ENCODE measurements around the gene SACS. TPM values are rescaled to one million over a fixed set of nuclear protein-coding genes. Genes with fewer than 3 reads are reported as not detected.
A peak's percentile ranks its signal among the peaks of the same experiment; 100 is the strongest.

Gene SACS
- total RNA-seq, 4 donors from 2014 or later = 2.4 to 5.0 (median 3.9) TPM

- H3K4me3 ChIP-seq (ENCODE audit: low read depth, poor library complexity, severe bottlenecking) = no peak overlapping the region
- no peak for DNase-seq (ENCODE audit: low spot score in 2 of 2)
- WGBS, 2 donors = 92 to 94% methylated on average over 6 of the region's 6 CpGs
- intact Hi-C loops (cut with DNase I; ENCODE audit: low total_unique reads) = no loop called here
- TF ChIP-seq CTCF (IDR thresholded peaks at IDR 0.05) (no peak), POLR2A (IDR thresholded peaks at IDR 0.05) (no peak)
Measured at GRCh38 chr13:23383151-23383550, 50.4 kb downstream of the SACS start.

- no peak for TF ChIP-seq CTCF (IDR thresholded peaks at IDR 0.05)
- no peak for TF ChIP-seq POLR2A (IDR thresholded peaks at IDR 0.05)
- no peak for DNase-seq (ENCODE audit: low spot score in 2 of 2)
- intact Hi-C loops (cut with DNase I; ENCODE audit: low total_unique reads) = no loop called here
- WGBS, 2 donors = 35 to 36% methylated on average over 6 of the region's 6 CpGs
- H3K4me3 ChIP-seq (ENCODE audit: low read depth, poor library complexity, severe bottlenecking) = no peak overlapping the region
Measured at GRCh38 chr13:23381866-23382265, 51.6 kb downstream of the SACS start.

GRCh38 chr13:23380534-23380933, 53.0 kb downstream of the SACS start:
- DNase-seq (ENCODE audit: low spot score in 2 of 2) = no peak
- TF ChIP-seq CTCF (IDR thresholded peaks at IDR 0.05) = no peak
- no peak for TF ChIP-seq POLR2A (IDR thresholded peaks at IDR 0.05)
- WGBS, 2 donors = 79 to 83% methylated on average over 5 of the region's 5 CpGs
- H3K4me3 ChIP-seq (ENCODE audit: low read depth, poor library complexity, severe bottlenecking) = no peak overlapping the region
- intact Hi-C loops (cut with DNase I; ENCODE audit: low total_unique reads) = no loop called here

- DNase-seq (ENCODE audit: low spot score in 2 of 2) = peak in 1 of 2 donors; percentile 23
- H3K4me3 ChIP-seq (ENCODE audit: low read depth, poor library complexity, severe bottlenecking) = no peak overlapping the region
- TF ChIP-seq POLR2A (IDR thresholded peaks at IDR 0.05) = no peak
- TF ChIP-seq CTCF (IDR thresholded peaks at IDR 0.05) = no peak
- intact Hi-C loops (cut with DNase I; ENCODE audit: low total_unique reads) = no loop called here
- 40 to 42% methylated on average over 11 of the region's 11 CpGs for WGBS, 2 donors
Measured at GRCh38 chr13:23377983-23378632, 55.4 kb downstream of the SACS start.

- intact Hi-C loops (cut with DNase I; ENCODE audit: low total_unique reads) = no loop called here
- WGBS, 2 donors = 64 to 82% methylated on average over 7 of the region's 7 CpGs
- no peak for DNase-seq (ENCODE audit: low spot score in 2 of 2)
Measured at GRCh38 chr13:23377579-23377978, 55.9 kb downstream of the SACS start.

More at GRCh38 chr13:23377579-23377978, 55.9 kb downstream of the SACS start:
- H3K4me3 ChIP-seq (ENCODE audit: low read depth, poor library complexity, severe bottlenecking) = no peak overlapping the region
- TF ChIP-seq CTCF (IDR thresholded peaks at IDR 0.05) (no peak), POLR2A (IDR thresholded peaks at IDR 0.05) (no peak)
